Epidermal melanocyte (primary cell): ENCODE data around the gene CD59.
"Not testable (repeated sequence)": the region's sequence is repeated elsewhere in the genome, so short reads cannot be mapped to it uniquely, and the experiment has no call there.

ENCODE experiments used
- DNase-seq: peaks from one replicate; pipeline ENCODE4 v3.0.0; 2011; ENCODE audit warnings: low spot score; ENCODE audit not compliant: insufficient read length

CD59 gene

GRCh38 chr11:33694346-33695050 lies 41.7 kb downstream of the CD59 start:
- no peak for DNase-seq

GRCh38 chr11:33692541-33692940 lies 43.7 kb downstream of the CD59 start:
- DNase-seq, result no peak

- peak; percentile 54 for DNase-seq
Observed at GRCh38 chr11:33692013-33692504, 44.2 kb downstream of the CD59 start.

GRCh38 chr11:33691066-33691864 lies 45.0 kb downstream of the CD59 start:
- no peak for DNase-seq

- no peak for DNase-seq
Observed at GRCh38 chr11:33690290-33691065, 45.7 kb downstream of the CD59 start.

GRCh38 chr11:33689501-33689900 lies 46.7 kb downstream of the CD59 start:
- DNase-seq, result no peak

GRCh38 chr11:33689085-33689484 lies 47.1 kb downstream of the CD59 start:
- no peak for DNase-seq

- DNase-seq, result peak; percentile 65
Observed at GRCh38 chr11:33687733-33688479, 48.3 kb downstream of the CD59 start.

GRCh38 chr11:33685082-33685481 lies 51.1 kb downstream of the CD59 start:
- DNase-seq, result no peak

- DNase-seq, result no peak
Observed at GRCh38 chr11:33684003-33684706, 52.1 kb downstream of the CD59 start.

- DNase-seq, result no peak
Observed at GRCh38 chr11:33682446-33682845, 53.8 kb downstream of the CD59 start.

- no peak for DNase-seq
Observed at GRCh38 chr11:33682019-33682418, 54.2 kb downstream of the CD59 start.

GRCh38 chr11:33678616-33679015 lies 57.6 kb downstream of the CD59 start:
- DNase-seq, result not testable (repeated sequence)

- DNase-seq, result no peak
Observed at GRCh38 chr11:33674035-33674814, 62.0 kb downstream of the CD59 start.

GRCh38 chr11:33672273-33672672 lies 64.0 kb downstream of the CD59 start:
- DNase-seq, result no peak

- no peak for DNase-seq
Observed at GRCh38 chr11:33670250-33671011, 65.8 kb downstream of the CD59 start.

GRCh38 chr11:33669598-33670249 lies 66.5 kb downstream of the CD59 start:
- DNase-seq, result no peak

- no peak for DNase-seq
Observed at GRCh38 chr11:33668951-33669596, 67.1 kb downstream of the CD59 start.
